NT2/D1 (cell line): ENCODE data around the gene MRI1.

ENCODE experiments used
- SUZ12 ChIP-seq: IDR thresholded peaks from 2 replicates; pipeline ENCODE4 v1.6.1; 2011; ENCODE audit not compliant: insufficient read length, insufficient read depth; ENCODE audit errors: extremely low read depth
- YY1 ChIP-seq: IDR thresholded peaks from 2 replicates; pipeline ENCODE4 v1.6.1; 2011; ENCODE audit not compliant: insufficient read length, insufficient read depth
- ZNF274 ChIP-seq: IDR thresholded peaks from 2 replicates; pipeline ENCODE4 v1.6.1; 2011; ENCODE audit warnings: mild to moderate bottlenecking, low read depth, low read length

DNA sequence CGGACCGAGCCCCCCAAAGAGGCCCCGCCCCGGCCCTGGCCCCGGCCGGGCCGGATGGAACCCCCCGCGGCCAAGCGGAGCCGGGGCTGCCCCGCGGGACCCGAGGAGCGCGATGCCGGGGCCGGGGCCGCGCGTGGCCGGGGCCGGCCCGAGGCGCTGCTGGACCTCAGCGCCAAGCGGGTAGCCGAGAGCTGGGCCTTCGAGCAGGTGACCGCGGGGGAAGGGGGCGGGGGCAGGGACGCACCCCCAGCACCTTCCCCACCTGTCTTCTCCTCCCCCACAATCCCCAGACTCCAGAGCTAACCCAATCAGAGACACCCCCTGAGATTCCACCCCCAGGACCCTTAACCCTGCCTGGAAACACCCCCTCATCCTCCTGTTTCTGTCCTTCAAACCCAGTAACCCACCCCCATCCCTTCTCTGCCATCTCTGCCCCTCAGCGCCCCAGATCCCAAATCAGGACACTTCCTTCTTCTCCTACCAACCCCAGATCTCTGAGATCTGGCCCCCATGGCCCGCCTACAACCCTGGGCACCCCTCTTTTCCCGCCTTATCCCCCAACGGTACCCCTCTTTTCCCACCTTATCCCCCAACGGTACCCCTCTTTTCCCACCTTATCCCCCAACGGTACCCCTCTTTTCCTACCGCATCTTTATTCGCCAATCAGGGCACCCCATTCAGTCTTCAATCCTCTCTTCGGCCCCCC lies 31.4 kb downstream of the MRI1 start:
- TF ChIP-seq ZNF274 (no peak), YY1 (no peak), SUZ12 (no peak)
